Ascending aorta (tissue), 2 donors: Measurements from ENCODE around the gene NMD3. TPM values are rescaled to one million over a fixed set of nuclear protein-coding genes. Genes with fewer than 3 reads are reported as not detected.

ENCODE experiments used
- DNase-seq, 2 donors: peaks; one replicate each; pipeline ENCODE4 v3.0.0-alpha.2; 2019; ENCODE audit warnings: low spot score in 2 of 2
- H3K27ac ChIP-seq, 2 donors: fragments of 200-600 bp; sonication (generic); one replicate each; pipeline ENCODE4 v1.5.1; 2016 to 2017; ENCODE audit warnings: mild to moderate bottlenecking in 1 of 2
- H3K27me3 ChIP-seq: fragments of 200-600 bp; sonication (generic); one replicate; pipeline ENCODE4 v1.5.1; 2017
- H3K36me3 ChIP-seq, 2 donors: fragments of 200-600 bp; sonication (generic); one replicate each; pipeline ENCODE4 v1.5.1; 2016
- H3K4me1 ChIP-seq, 2 donors: fragments of 200-600 bp; sonication (generic); one replicate each; pipeline ENCODE4 v1.5.1; 2016 to 2017; ENCODE audit warnings: mild to moderate bottlenecking in 1 of 2
- H3K4me3 ChIP-seq, 2 donors: fragments of 200-600 bp; sonication (generic); one replicate each; pipeline ENCODE4 v1.5.1; 2016 to 2017; ENCODE audit warnings: mild to moderate bottlenecking in 1 of 2
- H3K9me3 ChIP-seq, 2 donors: fragments of 200-600 bp; sonication (generic); one replicate each; pipeline ENCODE4 v1.5.1; 2016
- intact Hi-C: fragments of 100-400 bp; cut with DNase I; formaldehyde crosslinking; loops from one replicate; pipeline ENCODE4 v1.15.1; 2023
- total RNA-seq: library from RNA; depleted of rRNA; stranded (reverse); fragments of >200 nt; gene quantifications from one replicate; pipeline ENCODE4 v1.1.0, GENCODE V29; 2016
- TF ChIP-seq, protein P1 (sequence below), 3 experiments: fragments of 200-600 bp in 2 of 3; fragments of 450-650 bp in 1 of 3; sonication (generic) in 2 of 3; IDR thresholded peaks; one replicate each; pipeline ENCODE4 v1.5.1; 2016 to 2019; ENCODE audit warnings: antibody characterized with exemption in 3 of 3, mild to moderate bottlenecking in 1 of 3, moderate library complexity in 1 of 3

NMD3 gene
- total RNA-seq, 1 donor from 2014 or later = 34.1 TPM

DNA sequence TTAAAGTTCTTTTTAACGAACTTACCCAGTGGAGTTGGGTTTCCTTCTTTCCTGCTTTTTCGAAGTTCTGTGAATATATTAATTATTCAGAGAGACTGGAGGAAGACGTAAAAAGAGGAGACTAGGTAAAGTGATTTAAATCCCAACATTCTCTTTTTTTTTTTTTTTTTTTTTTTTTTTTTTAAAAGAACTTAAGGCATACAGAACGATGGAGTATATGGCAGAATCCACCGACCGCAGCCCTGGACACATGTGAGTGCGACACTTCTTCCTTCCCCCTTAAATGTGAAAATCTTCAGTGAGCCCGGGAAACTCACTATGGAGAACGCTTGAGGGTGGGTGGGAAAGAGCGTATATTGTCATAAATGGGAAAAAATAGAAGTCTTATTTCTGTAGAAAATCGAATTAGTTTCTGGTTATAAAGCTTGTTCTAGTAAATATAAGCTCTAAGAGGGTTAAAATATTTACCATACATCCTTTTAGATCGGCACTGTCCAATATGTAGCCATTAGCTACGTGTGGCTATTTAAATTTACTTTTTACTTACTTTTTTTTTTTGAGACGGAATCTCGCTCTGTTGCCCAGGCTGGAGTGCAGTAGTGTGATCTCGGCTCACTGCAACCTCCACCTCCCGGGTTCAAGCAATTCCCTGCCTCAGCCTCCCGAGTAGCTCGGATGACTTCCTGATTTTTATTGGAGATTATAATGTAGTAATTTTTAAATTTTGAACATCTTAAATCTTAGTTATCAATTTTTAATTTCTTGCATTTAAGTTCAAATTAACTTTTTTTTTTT is 892 bp downstream of the NMD3 start:
- H3K4me3 ChIP-seq = peak overlapping the region; percentile 87 to 92
- peaks cover 0 to 11% of the 10 kb centered on the region in 2 donors for H3K36me3 ChIP-seq
- intact Hi-C loops = loop anchor here (2.0 to 5.0 kb wide), 5 partner anchors 117 to 820 kb away; partner anchors contain the start of genes B3GALNT1, KPNA4 and PPM1L

DNA sequence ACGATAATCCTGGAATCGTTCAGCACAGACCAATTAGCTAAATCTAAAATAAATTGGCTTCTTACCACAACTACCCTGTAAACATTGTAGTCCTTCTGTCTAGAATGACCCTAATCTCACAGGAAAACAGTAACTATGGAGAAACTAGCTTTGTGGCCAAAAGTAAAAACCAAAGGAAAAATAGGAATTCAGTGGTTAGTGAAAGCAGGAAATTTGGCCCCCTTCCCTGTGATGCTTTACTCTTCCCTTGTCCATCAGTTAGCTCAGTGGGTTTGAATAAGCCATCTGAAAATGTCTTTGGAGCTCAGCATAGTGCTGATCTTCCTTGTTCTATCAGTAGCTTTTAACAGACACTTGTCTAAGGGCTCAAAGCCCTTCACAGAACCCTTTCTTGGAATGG is 1.6 kb downstream of the NMD3 start:
- Histone ChIP-seq H3K27me3 (no peaks in the 10 kb centered on the region), H3K36me3 (peaks cover 6 to 18% of the 10 kb centered on the region in 2 donors), H3K27ac (no peak overlapping the region), H3K4me1 (peaks cover 0 to 12% of the 10 kb centered on the region in 2 donors), H3K9me3 (no peaks in the 10 kb centered on the region), H3K4me3 (peak overlapping the region; percentile 87 to 92)
- TF ChIP-seq, protein P1, sequence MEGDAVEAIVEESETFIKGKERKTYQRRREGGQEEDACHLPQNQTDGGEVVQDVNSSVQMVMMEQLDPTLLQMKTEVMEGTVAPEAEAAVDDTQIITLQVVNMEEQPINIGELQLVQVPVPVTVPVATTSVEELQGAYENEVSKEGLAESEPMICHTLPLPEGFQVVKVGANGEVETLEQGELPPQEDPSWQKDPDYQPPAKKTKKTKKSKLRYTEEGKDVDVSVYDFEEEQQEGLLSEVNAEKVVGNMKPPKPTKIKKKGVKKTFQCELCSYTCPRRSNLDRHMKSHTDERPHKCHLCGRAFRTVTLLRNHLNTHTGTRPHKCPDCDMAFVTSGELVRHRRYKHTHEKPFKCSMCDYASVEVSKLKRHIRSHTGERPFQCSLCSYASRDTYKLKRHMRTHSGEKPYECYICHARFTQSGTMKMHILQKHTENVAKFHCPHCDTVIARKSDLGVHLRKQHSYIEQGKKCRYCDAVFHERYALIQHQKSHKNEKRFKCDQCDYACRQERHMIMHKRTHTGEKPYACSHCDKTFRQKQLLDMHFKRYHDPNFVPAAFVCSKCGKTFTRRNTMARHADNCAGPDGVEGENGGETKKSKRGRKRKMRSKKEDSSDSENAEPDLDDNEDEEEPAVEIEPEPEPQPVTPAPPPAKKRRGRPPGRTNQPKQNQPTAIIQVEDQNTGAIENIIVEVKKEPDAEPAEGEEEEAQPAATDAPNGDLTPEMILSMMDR (IDR thresholded peaks at IDR 0.05) = no peak
- no peak for DNase-seq
- intact Hi-C loops = loop anchor here (5.0 kb wide), 3 partner anchors 465 to 820 kb away; partner anchors contain the start of genes KPNA4 and PPM1L

More for the DNA sequence above, 892 bp downstream of the NMD3 start:
- Histone ChIP-seq H3K9me3 (no peaks in the 10 kb centered on the region), H3K4me1 (peaks cover 0 to 12% of the 10 kb centered on the region in 2 donors), H3K27me3 (no peaks in the 10 kb centered on the region), H3K27ac (peak overlapping the region; percentile 93 to 95)
- DNase-seq = no peak
- TF ChIP-seq, protein P1 (IDR thresholded peaks at IDR 0.05) = no peak

DNA sequence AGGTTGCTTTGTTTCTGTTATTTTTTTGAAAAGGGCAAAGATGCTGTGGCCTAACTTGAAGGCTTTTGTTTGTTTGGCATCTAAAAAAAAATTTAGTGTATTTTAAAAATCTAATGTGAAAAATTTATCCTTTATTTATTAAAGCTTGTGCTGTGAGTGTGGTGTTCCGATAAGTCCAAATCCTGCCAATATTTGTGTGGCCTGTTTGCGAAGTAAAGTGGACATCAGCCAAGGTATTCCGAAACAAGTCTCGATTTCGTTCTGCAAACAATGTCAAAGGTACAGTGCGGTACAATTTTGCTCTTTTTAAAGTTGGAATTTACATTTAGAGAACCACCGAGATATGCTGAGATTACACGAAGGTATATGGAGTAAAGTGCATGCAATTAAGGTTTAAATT is 3.7 kb downstream of the NMD3 start:
- no peaks in the 10 kb centered on the region for H3K27me3 ChIP-seq
- H3K4me3 ChIP-seq = no peak overlapping the region
- peaks cover 0 to 12% of the 10 kb centered on the region in 2 donors for H3K4me1 ChIP-seq
- DNase-seq = no peak
- intact Hi-C loops = loop anchor here (5.0 kb wide), 3 partner anchors 467 to 822 kb away; partner anchors contain the start of genes KPNA4 and PPM1L
- TF ChIP-seq, protein P1 (IDR thresholded peaks at IDR 0.05) = no peak
- H3K9me3 ChIP-seq = no peaks in the 10 kb centered on the region
- H3K27ac ChIP-seq = no peak overlapping the region
- peaks cover 10 to 31% of the 10 kb centered on the region in 2 donors for H3K36me3 ChIP-seq

DNA sequence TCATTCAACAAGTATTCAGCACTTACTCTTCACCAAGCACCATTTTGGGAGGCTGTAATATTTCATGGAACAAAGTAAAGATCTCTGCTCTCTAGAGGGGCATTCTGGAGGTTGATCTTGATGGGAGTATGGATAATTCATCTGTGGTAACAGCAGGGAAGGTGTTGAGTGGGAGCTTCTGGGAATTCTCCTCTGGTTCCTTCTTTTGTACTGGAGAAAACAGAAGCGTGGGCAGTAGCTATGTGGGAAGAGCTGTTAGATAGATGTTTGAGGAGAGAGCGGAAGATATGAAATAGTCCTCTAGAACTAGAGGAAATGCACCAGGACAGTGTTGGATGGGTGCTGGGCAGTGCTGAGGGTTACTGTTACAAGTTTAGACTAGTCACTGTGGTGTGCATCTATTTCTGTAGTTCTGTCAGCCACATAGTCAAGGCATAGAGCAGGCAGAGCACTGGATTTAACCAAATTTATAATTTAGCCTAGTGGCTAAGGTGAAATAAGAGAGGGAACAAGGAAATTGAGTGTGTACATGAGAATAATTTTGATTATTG is 9.6 kb downstream of the NMD3 start:
- H3K27ac ChIP-seq = no peak overlapping the region
- intact Hi-C loops = no loop called here
- no peaks in the 10 kb centered on the region for H3K9me3 ChIP-seq
- TF ChIP-seq, protein P1 (IDR thresholded peaks at IDR 0.05) = no peak
- peaks cover 0 to 4% of the 10 kb centered on the region in 2 donors for H3K4me1 ChIP-seq
- DNase-seq = no peak
- no peak overlapping the region for H3K4me3 ChIP-seq
- peaks cover 17 to 60% of the 10 kb centered on the region in 2 donors for H3K36me3 ChIP-seq
- H3K27me3 ChIP-seq = no peaks in the 10 kb centered on the region

DNA sequence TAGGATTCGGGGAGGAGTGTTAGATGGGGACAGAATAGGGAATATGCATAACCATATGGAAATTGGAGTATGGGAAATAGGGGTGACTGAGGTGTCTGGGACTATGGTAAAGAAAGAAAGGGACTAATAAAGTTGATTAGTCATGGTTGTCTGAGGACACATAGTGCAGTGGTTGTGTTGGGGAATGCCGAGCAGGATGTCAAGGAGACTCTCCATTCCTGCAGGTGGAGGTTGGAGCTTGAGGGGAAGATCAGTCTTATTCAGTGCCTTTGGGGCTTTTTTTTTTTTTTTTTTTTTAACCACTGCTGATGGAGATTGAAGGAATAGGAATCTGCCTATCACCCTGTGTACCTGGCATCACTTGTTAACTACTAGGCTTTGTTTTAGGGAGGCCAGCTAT is 10.8 kb downstream of the NMD3 start:
- H3K9me3 ChIP-seq = no peaks in the 10 kb centered on the region
- TF ChIP-seq, protein P1 (IDR thresholded peaks at IDR 0.05) = no peak
- peaks cover 17 to 50% of the 10 kb centered on the region in 2 donors for H3K36me3 ChIP-seq
- intact Hi-C loops = no loop called here
- no peak for DNase-seq
- no peak overlapping the region for H3K4me3 ChIP-seq
- no peaks in the 10 kb centered on the region for H3K4me1 ChIP-seq
- H3K27me3 ChIP-seq = no peaks in the 10 kb centered on the region
- H3K27ac ChIP-seq = no peak overlapping the region
